GM12891 (cell line): ENCODE measurements around the gene KCNT1.

Experiments used
- POLR2A ChIP-seq: IDR thresholded peaks from 2 replicates; pipeline ENCODE4 v1.6.1; 2011; ENCODE audit warnings: low read depth, low read length, control low read depth
- TAF1 ChIP-seq: IDR thresholded peaks from 2 replicates; pipeline ENCODE4 v1.6.1; 2011; ENCODE audit warnings: low read depth, low read length, control low read depth

- TF ChIP-seq POLR2A (no peak), TAF1 (no peak)
Measured at GRCh38 chr9:135749171-135750045, 47.4 kb downstream of the KCNT1 start.
